GM23248 (cell line): ENCODE results near the gene RBPJ.

Experiments
- EZH2 ChIP-seq: fragments of 200-600 bp; sonication (generic); IDR thresholded peaks from 2 replicates; pipeline ENCODE4 v1.6.1; 2018; ENCODE audit warnings: antibody characterized with exemption, mild to moderate bottlenecking; ENCODE audit not compliant: insufficient read depth, poor library complexity, severe bottlenecking
- EZH2phosphoT487 ChIP-seq: fragments of 200-600 bp; sonication (generic); IDR thresholded peaks from 2 replicates; pipeline ENCODE4 v1.6.1; 2018; ENCODE audit warnings: antibody characterized with exemption, moderate library complexity, mild to moderate bottlenecking, low read depth; ENCODE audit not compliant: insufficient read depth

GRCh38 chr4:26410385-26411293, 89.8 kb downstream of the RBPJ start:
- TF ChIP-seq EZH2 (no peak), EZH2phosphoT487 (no peak)
